Hindlimb muscle (tissue), 1 donor: ENCODE measurements around the gene LATS2. TPM values are rescaled to one million over a fixed set of nuclear protein-coding genes. Genes with fewer than 3 reads are reported as not detected.

Experiments used
- DNase-seq: peaks from one replicate; pipeline ENCODE4 v3.0.0-alpha.2; 2013
- polyA plus RNA-seq: library from polyadenylated mRNA; unstranded; fragments of 120-200 nt; gene quantifications from one replicate; pipeline ENCODE4 v1.2.1, GENCODE V29; 2013; ENCODE audit not compliant: insufficient read length

Gene LATS2
- polyA plus RNA-seq, 1 donor: 18.1 TPM

DNA sequence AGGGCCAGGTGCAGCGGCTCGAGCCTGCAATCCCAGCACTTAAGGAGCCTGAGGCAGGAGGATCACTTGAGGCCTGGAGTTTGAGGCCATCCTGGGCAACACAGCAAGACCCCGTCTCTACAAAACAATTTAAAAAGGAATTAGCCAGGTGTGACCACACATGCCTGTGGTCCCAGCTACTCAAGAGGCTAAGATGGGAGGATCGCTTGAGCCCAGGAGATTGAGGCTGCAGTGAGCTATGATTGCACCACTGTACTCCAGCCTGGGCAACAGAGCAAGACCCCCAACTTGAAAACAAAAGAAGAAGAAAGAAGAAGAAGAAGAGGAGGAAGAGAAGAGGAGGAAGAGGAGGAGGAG, 47.7 kb downstream of the LATS2 start:
- no peak for DNase-seq

DNA sequence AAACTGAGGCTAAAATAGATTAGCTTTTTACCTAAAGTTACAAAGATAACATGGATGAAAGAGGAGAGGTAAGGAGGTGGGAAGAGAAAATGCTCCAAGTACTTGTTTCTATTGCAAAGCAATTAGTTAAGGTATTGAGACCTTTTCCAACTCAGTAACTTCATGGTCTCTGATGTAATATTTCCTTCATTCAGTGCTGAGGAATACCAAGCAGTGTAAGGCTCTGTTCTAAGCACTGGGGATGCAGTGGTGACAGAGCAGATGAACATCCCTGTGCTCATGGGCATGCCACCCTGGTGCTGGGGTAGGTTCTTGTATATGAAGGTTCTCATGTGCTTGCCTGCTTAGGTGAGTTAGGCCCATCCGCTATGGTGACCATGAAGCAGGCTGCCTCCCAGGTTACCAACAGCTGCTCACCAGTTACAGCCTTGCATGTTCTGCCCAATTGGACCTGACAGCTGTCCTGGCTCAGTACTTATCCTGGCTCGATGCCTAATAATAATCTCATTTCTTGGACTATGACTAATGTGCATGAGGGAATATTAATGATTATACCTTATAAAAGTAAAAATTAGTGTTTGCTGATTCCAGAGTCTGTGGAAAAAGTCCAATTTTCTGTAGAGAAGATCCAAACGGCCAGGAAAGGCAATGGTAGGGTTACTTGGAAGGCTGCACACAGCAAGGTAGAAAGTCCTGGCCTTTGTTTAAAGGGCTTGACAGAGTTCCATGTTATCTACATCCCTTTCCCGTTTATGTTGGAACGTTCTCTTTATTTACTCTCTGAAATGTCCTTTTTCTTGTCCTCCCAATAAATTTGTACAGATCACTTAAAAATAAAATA, 48.3 kb downstream of the LATS2 start:
- DNase-seq: no peak

GRCh38 chr13:21012211-21012610, 49.2 kb downstream of the LATS2 start:
- no peak for DNase-seq

- no peak for DNase-seq
Observed at GRCh38 chr13:21011378-21011777, 50.0 kb downstream of the LATS2 start.

DNA sequence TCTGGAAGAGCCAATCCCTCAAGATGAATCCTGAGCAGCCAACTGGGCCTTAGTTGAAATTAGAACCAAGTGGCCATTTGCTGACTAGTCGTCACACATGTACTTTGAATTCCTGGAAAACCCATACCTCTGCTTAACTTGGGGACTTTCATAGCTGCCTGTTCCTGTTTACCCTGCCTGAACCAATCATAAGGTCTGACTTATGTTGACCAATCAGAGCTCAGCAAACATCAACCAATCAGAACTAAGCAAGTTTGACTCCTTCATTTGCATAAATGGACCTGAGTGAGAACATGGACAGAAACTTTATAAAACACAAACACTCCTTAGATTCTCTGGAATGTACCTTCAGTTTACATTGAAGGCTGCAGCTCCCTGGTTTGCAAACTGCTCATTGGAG, 50.8 kb downstream of the LATS2 start:
- DNase-seq: no peak

- DNase-seq: no peak
Observed at GRCh38 chr13:21009036-21009435, 52.4 kb downstream of the LATS2 start.

DNA sequence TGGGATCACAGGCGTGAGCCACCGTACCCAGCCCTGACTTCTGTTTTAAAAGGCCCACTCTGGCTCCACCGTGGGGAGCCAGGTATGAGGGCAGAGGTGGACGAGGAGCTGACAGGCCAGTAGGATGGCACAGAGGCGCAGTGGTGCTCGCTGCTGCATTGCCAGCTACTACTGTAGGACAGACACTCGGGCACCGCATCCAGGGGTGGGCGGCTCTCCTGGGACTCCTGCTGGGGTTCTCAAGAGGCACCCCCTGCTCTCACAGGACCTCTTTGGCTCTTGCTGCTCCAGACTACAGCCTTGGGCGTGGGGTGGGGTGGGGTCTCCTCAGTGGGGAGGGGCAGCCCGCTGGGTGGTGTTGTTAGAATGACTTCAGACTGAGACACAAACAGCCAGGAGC, 53.4 kb downstream of the LATS2 start:
- no peak for DNase-seq

DNA sequence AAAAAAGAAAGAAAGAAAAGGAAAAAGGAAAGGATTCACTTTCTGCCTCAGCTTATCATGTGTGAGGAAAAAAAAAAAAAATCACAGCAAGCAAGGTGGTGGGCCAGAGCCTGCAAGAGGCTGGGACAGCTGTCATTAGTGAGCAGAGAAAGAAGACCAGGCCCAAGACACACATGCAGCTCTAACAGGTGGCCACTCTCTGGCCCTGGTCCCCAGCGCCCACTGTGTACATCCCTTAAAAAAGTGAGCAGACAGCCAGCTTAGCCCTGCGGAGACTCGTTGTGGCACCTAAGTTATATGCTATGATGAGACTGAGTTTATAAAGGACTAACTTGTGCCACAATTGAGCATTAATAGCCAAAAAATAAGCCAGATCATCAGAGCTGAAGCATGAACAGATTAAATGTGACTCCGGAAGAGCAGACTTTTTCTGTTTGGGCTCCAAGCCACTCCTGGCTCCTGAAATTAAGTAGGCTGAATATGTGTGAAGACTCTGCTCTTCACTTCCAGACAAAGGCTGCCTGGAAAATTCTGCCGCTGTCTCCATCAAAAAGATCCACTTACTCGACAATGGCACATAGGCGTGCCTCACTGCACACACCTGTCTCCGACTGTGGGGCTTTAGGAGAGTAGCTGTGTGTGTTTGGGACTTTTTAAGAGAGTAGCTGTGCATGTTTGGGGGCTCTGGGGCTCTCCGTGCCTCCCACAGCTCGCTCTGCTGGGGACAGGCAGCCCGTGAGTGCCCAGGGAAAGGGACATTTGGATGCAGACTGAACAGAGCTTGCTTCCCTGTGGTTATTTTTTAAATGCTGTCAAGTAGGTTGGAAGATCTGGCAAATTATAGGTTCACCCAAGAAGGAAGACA, 55.0 kb downstream of the LATS2 start:
- DNase-seq: no peak

DNA sequence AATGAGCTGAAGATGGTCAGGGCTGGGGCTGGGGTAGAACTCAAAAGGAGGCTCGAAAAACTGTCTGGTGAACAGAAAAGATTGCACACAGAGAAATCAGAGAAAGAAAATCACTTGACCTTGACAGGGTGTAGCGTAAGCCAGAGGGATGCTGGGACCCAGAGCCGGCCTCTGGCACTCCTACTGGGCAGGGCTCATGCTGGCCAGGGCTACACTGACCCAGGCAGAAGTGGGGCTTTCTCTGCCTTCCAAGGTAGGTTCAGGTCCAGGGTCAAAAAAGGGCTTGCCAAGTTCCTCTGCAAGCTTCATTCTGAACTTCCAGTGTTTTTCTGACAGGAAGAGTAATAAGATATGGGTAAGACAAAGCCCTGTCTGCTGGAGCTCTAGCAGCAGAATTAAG, 56.2 kb downstream of the LATS2 start:
- no peak for DNase-seq

DNA sequence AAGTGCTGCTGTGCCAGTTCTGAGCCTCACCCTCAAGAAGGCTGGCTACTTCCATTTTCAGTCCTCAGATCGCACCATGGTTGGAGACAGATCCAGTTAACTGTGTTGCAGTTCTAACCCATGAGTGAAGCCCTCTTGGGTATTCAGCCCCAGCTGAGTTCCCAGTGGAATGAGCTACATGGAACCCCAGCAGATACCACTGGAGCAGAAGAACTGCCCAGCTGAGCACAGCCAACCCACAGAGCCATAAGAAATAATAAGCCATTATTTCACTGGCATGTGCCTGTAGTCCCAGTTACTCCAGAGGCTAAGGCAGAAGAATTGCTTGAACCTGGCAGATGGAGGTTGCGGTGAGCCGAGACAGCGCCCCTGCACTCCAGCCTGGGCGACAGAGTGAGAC, 59.9 kb downstream of the LATS2 start:
- DNase-seq: no peak

DNA sequence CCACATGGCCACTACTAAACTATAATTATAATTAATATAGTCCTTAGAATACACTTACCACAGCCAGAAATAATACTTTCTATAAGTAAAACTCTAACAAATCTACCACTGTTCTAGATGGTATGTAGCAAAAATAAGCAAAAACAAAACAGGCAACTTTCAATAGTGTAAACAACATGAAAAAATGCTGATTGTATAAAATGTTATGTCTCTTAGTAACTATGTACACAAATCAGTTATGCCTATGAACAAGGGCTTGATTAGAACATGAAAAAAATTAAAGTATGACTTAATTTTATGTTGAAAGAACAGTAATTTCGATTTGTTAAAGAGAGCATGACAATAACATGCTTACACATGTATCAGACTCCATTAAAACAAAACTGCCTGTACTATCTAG, 60.7 kb downstream of the LATS2 start:
- no peak for DNase-seq

DNA sequence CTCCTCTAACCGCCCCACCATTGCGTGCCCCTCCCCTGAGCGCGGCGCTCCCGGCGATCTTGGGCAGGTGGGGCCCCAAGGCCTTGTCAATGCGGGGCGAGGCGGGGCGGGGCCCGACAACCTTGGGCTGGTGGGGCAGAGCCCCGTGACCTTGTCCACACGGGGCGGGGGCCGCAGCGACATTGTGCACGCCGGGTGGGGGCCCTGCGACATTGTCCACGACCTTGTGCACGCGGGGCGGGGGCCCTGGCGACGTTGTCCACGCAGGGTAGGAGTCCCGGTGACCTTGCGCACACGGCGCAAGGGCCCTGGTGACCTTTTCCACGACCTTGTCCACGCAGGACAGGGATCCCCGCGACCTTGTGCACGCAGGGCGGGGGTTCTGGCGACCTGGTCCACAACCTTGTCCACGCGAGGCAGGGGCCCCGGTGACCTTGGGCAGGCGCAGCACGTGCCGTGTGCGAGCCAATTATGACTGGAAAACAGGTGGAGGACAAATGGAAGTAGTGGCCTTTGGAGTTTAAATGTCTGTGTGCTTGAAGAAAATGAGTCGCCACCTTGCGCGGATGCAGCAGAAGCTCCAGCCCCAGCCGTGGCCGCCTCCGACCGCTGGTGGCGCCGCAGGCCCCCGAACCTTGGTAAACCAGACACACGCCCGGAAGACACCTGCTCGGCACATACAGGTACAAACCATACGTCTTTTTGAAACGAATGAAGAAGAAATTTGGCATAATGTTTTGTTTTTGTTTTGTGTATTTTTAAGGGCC, 62.6 kb downstream of the LATS2 start:
- DNase-seq: no peak

- DNase-seq: peak; percentile 65
Observed at GRCh38 chr13:20997301-20998161, 63.9 kb downstream of the LATS2 start.

- DNase-seq: no peak
Observed at GRCh38 chr13:20995245-20995838, 66.0 kb downstream of the LATS2 start.

- DNase-seq: no peak
Observed at GRCh38 chr13:20994441-20994821, 67.0 kb downstream of the LATS2 start.

DNA sequence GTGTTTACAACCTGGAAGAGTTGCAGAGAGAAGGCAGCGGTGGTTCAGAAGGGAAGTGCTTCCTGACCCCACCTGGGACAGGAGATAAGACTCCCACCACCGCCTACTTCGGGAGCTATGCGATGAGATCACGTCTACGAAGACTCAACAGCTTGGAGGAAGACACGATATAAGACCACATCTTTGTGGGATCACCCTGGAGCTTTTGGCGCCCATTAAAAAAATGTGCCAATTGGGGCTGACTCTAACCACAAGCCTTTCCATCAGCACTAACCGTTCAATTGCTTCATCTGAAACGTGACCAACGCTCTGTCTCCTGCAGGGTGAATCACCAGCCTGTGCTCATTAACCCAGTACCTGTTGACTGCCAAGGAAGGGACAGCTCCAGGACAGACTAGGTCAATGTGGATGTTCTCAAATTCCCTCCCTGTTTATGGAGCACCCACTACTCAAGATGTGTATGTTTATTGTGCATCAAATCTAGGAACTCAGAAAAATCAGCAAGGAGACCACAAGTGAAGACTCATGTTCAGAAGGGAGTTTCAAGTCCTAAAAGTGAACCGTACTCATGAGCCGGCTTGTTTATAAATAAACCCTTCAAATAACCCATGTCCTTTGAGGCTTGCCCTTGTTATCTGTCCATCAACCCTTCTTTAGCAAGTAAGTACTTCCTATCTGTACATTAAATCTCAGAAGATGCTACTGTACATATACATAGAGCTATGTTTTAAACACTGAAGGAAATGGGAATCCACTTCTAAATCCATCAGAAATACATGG, 67.5 kb downstream of the LATS2 start:
- no peak for DNase-seq

- no peak for DNase-seq
Observed at GRCh38 chr13:20993211-20993610, 68.2 kb downstream of the LATS2 start.

- DNase-seq: no peak
Observed at GRCh38 chr13:20991741-20992520, 69.5 kb downstream of the LATS2 start.

DNA sequence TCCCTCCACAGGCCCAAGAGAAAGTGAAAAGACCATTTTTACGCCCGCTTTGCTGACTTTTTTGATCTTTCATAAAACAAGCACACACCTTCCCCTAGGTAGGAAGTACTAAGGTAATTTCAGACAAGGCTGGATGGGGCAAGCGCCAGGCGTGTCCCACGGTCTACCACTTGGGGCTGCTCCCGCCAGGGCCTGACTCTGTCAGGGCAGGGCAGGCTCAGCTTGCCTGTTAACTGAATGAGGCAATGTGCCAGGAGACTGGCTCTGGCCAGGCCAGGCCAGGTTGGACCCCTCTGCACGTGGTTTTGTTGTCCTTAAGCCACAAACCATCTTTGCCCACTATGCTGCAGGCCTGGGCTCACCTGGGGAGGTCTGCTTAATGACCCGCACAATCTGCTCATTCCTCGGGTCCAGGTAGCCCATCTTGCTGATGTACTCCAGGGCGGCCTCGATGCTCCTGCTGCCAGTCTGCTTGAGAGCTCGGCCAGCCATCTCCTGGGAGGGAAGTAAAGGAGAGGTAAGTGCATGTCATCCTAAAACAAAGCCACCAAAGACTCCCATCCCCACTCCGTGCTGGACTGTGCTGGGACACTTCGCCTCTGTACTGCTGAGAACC, 70.4 kb downstream of the LATS2 start:
- DNase-seq: no peak
